HepG2 (cell line): ENCODE results near the gene FAM83E. TPM values are rescaled to one million over a fixed set of nuclear protein-coding genes. Genes with fewer than 3 reads are reported as not detected.

ENCODE experiments used
- ERF ChIP-seq: IDR thresholded peaks from 2 replicates; pipeline ENCODE4 v1.6.1; 2018; ENCODE audit warnings: missing biosample characterization, missing genetic modification reagents
- FOSL1 ChIP-seq: sonication (generic); formaldehyde crosslinking; IDR thresholded peaks from 2 replicates; pipeline ENCODE4 v1.9.0; 2021; ENCODE audit warnings: missing genetic modification reagents, borderline replicate concordance
- FOSL2 ChIP-seq: sonication (generic); formaldehyde crosslinking; IDR thresholded peaks from 2 replicates; pipeline ENCODE4 v1.4.0; 2020; ENCODE audit warnings: missing genetic modification reagents
- KAT2B ChIP-seq: fragments of 150-350 bp; IDR thresholded peaks from 2 replicates; pipeline ENCODE4 v1.6.1; 2014; ENCODE audit warnings: low read depth, low read length, borderline replicate concordance
- KLF12 ChIP-seq: sonication (generic); formaldehyde crosslinking; IDR thresholded peaks from 2 replicates; pipeline ENCODE4 v1.4.0; 2020; ENCODE audit warnings: missing genetic modification reagents, borderline replicate concordance
- RFX1 ChIP-seq: fragments of 450-650 bp; IDR thresholded peaks from 2 replicates; pipeline ENCODE4 v1.6.1; 2017
- SETDB1 ChIP-seq: sonication (generic); formaldehyde crosslinking; IDR thresholded peaks from 2 replicates; pipeline ENCODE4 v1.5.1; 2020; ENCODE audit warnings: missing genetic modification reagents, mild to moderate bottlenecking, borderline replicate concordance
- THAP11 ChIP-seq: IDR thresholded peaks from 2 replicates; pipeline ENCODE4 v1.6.1; 2016; ENCODE audit warnings: missing biosample characterization, missing genetic modification reagents
- TOE1 ChIP-seq: sonication (generic); formaldehyde crosslinking; IDR thresholded peaks from 2 replicates; pipeline ENCODE4 v1.4.0; 2020; ENCODE audit warnings: mild to moderate bottlenecking, missing genetic modification reagents
- ZBTB3 ChIP-seq: sonication (generic); formaldehyde crosslinking; IDR thresholded peaks from 2 replicates; pipeline ENCODE4 v1.4.0; 2020; ENCODE audit warnings: low read depth, mild to moderate bottlenecking, moderate library complexity, missing genetic modification reagents, borderline replicate concordance
- ZBTB42 ChIP-seq: sonication (generic); formaldehyde crosslinking; IDR thresholded peaks from 2 replicates; pipeline ENCODE4 v1.5.0; 2020; ENCODE audit warnings: mild to moderate bottlenecking, missing genetic modification reagents
- ZNF205 ChIP-seq: IDR thresholded peaks from 2 replicates; pipeline ENCODE4 v1.6.1; 2018; ENCODE audit warnings: missing biosample characterization, missing genetic modification reagents
- ZNF263 ChIP-seq: sonication (generic); formaldehyde crosslinking; IDR thresholded peaks from 2 replicates; pipeline ENCODE4 v1.4.0; 2020; ENCODE audit warnings: missing genetic modification reagents
- ZNF264 ChIP-seq: sonication (generic); formaldehyde crosslinking; IDR thresholded peaks from 2 replicates; pipeline ENCODE4 v1.4.0; 2020; ENCODE audit warnings: missing genetic modification reagents
- ZNF484 ChIP-seq: sonication (generic); formaldehyde crosslinking; IDR thresholded peaks from 2 replicates; pipeline ENCODE4 v1.5.1; 2020; ENCODE audit warnings: mild to moderate bottlenecking, low read depth, missing genetic modification reagents, borderline replicate concordance
- ZNF543 ChIP-seq: sonication (generic); formaldehyde crosslinking; IDR thresholded peaks from 2 replicates; pipeline ENCODE4 v1.4.0; 2020; ENCODE audit warnings: mild to moderate bottlenecking, missing genetic modification reagents
- ZNF558 ChIP-seq: sonication (generic); formaldehyde crosslinking; IDR thresholded peaks from 2 replicates; pipeline ENCODE4 v1.9.0; 2022; ENCODE audit warnings: mild to moderate bottlenecking, missing genetic modification reagents, borderline replicate concordance
- ZNF724P ChIP-seq: sonication (generic); formaldehyde crosslinking; IDR thresholded peaks from 2 replicates; pipeline ENCODE4 v1.8.0; 2022; ENCODE audit warnings: missing genetic modification reagents, borderline replicate concordance
- ZSCAN21 ChIP-seq: sonication (generic); formaldehyde crosslinking; IDR thresholded peaks from 2 replicates; pipeline ENCODE4 v1.8.0; 2022; ENCODE audit warnings: mild to moderate bottlenecking, missing genetic modification reagents, moderate library complexity, borderline replicate concordance
- ZSCAN25 ChIP-seq: sonication (generic); formaldehyde crosslinking; IDR thresholded peaks from 2 replicates; pipeline ENCODE4 v1.8.0; 2022; ENCODE audit warnings: mild to moderate bottlenecking, missing genetic modification reagents
- polyA plus RNA-seq, 8 experiments: library from polyadenylated mRNA; depleted of rRNA in 3 of 8; stranded (reverse) in 7 of 8; unstranded in 1 of 8; fragments of >200 nt; fragmentation: Illumina TruSeq in 4 of 8; extraction: Trizol in 4 of 8; gene quantifications; 2 replicates each; pipeline versions ENCODE4 v1.2.1 to v1.2.3, GENCODE V29; 2011 to 2016; ENCODE audit warnings: low read depth in 4 of 8, missing spikeins in 1 of 8, mixed read lengths in 1 of 8; ENCODE audit not compliant: insufficient read depth in 1 of 8
- total RNA-seq, 5 experiments: library from RNA; depleted of rRNA; stranded (reverse); fragments of >200 nt; fragmentation: Illumina TruSeq; extraction: Trizol; gene quantifications; 2 replicates each; pipeline ENCODE4 v1.2.3, GENCODE V29; 2016; ENCODE audit warnings: low read depth in 1 of 5
- TF ChIP-seq, protein P1 (sequence below): sonication (generic); formaldehyde crosslinking; IDR thresholded peaks from 2 replicates; pipeline ENCODE4 v1.4.0; 2020; ENCODE audit warnings: missing genetic modification reagents
- TF ChIP-seq, protein P2 (sequence below): sonication (generic); formaldehyde crosslinking; IDR thresholded peaks from 2 replicates; pipeline ENCODE4 v1.4.0; 2020; ENCODE audit warnings: low read depth, missing genetic modification reagents
- TF ChIP-seq, protein P3 (sequence below): sonication (generic); formaldehyde crosslinking; IDR thresholded peaks from 2 replicates; pipeline ENCODE4 v1.8.1; 2023; ENCODE audit warnings: mild to moderate bottlenecking, moderate library complexity, missing genetic modification reagents
- TF ChIP-seq, protein P4 (sequence below): sonication (generic); formaldehyde crosslinking; IDR thresholded peaks from 2 replicates; pipeline ENCODE4 v1.4.0; 2020; ENCODE audit warnings: mild to moderate bottlenecking, missing genetic modification reagents

FAM83E gene
- total and polyA plus RNA-seq, 2 of the 13 experiments (the other 11 are each of a cell fraction or from before 2014, with no cell fraction given), result 0.18 to 0.60 TPM

DNA sequence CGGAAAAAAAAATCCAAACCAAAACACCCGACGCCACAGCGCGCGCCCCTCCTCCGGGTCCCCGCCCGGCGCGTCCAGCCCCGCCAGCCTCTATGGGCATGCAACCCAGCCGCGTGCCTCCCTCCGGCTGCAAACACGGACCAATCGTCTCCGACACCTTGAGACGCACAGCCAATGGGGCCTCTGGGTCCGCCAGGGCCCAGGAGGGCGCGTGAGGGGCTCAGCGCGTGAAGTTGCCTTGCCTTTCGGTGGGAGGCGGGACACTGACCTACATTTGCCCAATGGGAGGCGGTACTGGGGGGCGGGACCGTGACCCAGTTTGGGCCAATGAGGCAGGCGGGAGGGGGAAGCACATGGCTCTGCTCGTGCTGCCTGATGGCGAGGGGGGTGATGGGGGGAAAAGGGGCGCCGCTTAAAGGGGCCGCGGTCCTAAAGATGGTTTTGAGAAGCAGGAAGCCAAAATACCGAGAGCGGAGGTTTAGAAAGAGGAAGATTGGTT, 22.6 kb upstream of the FAM83E start (continued):
- TF ChIP-seq, protein P1, sequence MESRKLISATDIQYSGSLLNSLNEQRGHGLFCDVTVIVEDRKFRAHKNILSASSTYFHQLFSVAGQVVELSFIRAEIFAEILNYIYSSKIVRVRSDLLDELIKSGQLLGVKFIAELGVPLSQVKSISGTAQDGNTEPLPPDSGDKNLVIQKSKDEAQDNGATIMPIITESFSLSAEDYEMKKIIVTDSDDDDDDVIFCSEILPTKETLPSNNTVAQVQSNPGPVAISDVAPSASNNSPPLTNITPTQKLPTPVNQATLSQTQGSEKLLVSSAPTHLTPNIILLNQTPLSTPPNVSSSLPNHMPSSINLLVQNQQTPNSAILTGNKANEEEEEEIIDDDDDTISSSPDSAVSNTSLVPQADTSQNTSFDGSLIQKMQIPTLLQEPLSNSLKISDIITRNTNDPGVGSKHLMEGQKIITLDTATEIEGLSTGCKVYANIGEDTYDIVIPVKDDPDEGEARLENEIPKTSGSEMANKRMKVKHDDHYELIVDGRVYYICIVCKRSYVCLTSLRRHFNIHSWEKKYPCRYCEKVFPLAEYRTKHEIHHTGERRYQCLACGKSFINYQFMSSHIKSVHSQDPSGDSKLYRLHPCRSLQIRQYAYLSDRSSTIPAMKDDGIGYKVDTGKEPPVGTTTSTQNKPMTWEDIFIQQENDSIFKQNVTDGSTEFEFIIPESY (CRISPR knock-in tag), result no peak
- TF ChIP-seq KLF12, result peak; percentile 32; the same call in 1 of the 2 replicates
- peak; percentile 78 for TF ChIP-seq ZNF724P (CRISPR knock-in tag)
- TF ChIP-seq ZBTB3 (CRISPR knock-in tag), result peak; percentile 83; the same call in 1 of the 2 replicates
- peak; percentile 88; the same call in 1 of the 2 replicates for TF ChIP-seq ZSCAN21 (CRISPR knock-in tag)
- TF ChIP-seq RFX1, result no peak
- TF ChIP-seq FOSL2 (CRISPR knock-in tag), result no peak
- TF ChIP-seq ZNF543 (CRISPR knock-in tag), result peak; percentile 75; the same call in 1 of the 2 replicates
- TF ChIP-seq, protein P2, sequence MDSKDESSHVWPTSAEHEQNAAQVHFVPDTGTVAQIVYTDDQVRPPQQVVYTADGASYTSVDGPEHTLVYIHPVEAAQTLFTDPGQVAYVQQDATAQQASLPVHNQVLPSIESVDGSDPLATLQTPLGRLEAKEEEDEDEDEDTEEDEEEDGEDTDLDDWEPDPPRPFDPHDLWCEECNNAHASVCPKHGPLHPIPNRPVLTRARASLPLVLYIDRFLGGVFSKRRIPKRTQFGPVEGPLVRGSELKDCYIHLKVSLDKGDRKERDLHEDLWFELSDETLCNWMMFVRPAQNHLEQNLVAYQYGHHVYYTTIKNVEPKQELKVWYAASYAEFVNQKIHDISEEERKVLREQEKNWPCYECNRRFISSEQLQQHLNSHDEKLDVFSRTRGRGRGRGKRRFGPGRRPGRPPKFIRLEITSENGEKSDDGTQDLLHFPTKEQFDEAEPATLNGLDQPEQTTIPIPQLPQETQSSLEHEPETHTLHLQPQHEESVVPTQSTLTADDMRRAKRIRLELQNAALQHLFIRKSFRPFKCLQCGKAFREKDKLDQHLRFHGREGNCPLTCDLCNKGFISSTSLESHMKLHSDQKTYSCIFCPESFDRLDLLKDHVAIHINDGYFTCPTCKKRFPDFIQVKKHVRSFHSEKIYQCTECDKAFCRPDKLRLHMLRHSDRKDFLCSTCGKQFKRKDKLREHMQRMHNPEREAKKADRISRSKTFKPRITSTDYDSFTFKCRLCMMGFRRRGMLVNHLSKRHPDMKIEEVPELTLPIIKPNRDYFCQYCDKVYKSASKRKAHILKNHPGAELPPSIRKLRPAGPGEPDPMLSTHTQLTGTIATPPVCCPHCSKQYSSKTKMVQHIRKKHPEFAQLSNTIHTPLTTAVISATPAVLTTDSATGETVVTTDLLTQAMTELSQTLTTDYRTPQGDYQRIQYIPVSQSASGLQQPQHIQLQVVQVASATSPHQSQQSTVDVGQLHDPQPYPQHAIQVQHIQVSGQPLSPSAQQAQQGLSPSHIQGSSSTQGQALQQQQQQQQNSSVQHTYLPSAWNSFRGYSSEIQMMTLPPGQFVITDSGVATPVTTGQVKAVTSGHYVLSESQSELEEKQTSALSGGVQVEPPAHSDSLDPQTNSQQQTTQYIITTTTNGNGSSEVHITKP (CRISPR knock-in tag), result peak; percentile 23; the same call in 1 of the 2 replicates
- TF ChIP-seq, protein P3, sequence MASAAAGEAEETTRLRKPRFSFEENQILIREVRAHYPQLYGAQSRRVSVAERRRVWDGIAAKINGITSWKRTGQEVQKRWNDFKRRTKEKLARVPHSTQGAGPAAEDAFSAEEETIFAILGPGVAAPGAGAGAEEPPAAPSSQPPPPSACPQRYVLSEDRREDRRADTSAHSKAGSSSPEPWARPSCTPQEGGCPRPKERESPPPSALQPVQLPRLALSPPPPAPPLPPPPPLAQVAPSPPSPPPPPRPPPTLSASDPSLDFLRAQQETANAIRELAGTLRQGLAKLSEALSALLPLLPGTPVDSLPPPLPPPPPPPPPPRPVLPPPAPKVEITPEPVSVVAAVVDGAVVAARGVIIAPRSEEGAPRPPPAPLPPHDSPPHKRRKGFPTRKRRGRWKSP (CRISPR knock-in tag), result no peak
- TF ChIP-seq SETDB1, result no peak
- no peak for TF ChIP-seq FOSL1 (CRISPR knock-in tag)
- TF ChIP-seq TOE1, result peak; percentile 24; the same call in 1 of the 2 replicates
- TF ChIP-seq ZNF205 (CRISPR knock-in tag), result 0 out of 2 replicates have a peak, but pooled peaks have one; percentile 42
- peak; percentile 83 for TF ChIP-seq ERF (CRISPR knock-in tag)
- no peak for TF ChIP-seq ZBTB42 (CRISPR knock-in tag)
- TF ChIP-seq ZSCAN25 (CRISPR knock-in tag), result no peak
- TF ChIP-seq THAP11 (CRISPR knock-in tag), result peak; percentile 78
- TF ChIP-seq KAT2B, result no peak
- TF ChIP-seq, protein P4, sequence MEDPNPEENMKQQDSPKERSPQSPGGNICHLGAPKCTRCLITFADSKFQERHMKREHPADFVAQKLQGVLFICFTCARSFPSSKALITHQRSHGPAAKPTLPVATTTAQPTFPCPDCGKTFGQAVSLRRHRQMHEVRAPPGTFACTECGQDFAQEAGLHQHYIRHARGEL, result no peak; the same call in 1 of the 2 replicates
- peak; percentile 92; the same call in 1 of the 2 replicates for TF ChIP-seq ZNF558
- no peak; the same call in 1 of the 2 replicates for TF ChIP-seq ZNF484
- TF ChIP-seq ZNF264, result 0 out of 2 replicates have a peak, but pooled peaks have one; percentile 13
- TF ChIP-seq ZNF263 (CRISPR knock-in tag), result peak; percentile 39
